ENCODE data around the gene NOTCH1.
"Not testable (repeated sequence)": the region's sequence is repeated elsewhere in the genome, so short reads cannot be mapped to it uniquely, and the experiment has no call there.

Gene NOTCH1

DNA sequence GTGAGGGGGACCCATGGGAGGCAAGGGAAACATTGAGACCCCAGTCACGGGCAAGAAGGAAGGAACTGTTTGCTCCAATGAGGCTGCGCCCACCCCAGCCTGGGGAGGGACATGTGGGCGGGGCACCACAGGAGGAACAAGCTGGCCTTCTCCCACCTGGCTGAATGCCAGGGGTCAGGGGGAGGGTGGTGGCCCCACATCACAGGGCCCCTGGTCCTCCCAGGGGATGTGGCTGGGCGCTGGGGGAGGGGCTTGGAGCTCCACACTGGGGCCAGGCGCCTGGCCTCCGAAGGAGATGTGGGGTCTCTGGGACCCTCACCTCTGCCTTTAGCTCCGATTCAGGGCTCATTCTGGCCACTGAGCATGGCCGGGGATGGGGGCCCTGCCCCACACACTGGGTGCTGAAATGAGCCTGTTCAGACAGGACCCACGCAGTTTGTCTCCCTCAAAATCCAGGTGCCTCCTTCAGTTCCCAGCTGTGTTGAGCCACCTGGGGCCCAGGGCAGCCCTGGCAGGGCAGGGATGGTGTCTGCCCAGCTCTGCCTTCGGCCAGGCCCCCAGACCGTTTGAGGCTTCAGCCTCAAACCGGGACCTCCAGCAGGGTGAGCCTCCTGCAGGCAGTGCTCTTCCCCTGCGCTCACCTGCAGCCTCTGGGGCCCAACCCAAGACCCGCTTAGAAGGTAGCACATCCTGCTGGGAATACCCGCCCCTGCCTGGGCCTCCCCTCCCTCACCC lies 33.2 kb upstream of the NOTCH1 start:
- DNase-seq: no peak

DNA sequence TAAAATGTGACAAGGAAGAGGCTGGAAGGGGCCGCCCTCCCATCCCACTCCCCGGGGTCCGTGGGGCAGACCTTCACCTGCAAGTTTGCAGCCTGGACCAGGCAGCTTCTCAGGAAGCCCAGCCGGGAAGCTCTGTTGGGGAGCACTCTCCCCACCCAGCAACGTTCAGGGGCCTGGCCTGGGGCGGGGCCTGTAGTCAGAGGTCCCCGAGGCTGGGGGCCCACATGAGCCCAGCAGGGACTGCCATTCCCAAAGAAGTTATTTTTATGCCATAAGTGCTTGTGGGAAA lies 32.7 kb upstream of the NOTCH1 start:
- no peak for DNase-seq

DNA sequence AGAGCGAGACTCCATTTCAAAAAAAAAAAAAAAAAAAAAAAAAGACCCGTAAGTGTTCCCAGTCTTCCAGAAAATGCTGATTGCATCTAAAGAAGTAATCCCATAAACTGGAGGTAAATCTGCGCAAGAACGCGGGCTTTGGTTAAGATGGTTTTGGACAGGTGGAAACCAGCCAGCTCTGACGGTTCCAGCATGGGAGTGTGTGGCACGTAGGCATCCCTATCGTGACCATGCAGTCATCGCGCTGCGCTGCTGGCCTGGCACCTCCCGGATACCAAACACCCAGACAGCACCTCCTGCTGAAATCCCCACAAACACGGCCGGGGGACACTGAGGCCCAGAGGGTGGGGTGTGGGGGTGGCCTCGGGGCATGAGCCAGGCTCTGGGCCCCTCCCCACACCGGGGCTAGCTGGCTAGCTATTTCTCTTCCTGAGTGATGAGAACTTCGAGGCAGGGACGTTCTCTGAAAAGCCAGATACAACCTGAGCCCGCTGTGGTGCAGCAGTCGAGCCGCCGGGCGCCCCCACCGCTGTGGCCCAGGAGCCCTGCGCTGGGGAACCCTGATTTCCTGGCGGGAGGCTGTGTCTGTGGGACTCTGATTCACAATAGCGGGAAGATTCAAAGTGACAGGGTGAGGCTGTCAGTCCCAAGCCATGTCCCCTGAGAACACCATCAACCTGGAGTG lies 32.2 kb upstream of the NOTCH1 start:
- DNase-seq: no peak

DNA sequence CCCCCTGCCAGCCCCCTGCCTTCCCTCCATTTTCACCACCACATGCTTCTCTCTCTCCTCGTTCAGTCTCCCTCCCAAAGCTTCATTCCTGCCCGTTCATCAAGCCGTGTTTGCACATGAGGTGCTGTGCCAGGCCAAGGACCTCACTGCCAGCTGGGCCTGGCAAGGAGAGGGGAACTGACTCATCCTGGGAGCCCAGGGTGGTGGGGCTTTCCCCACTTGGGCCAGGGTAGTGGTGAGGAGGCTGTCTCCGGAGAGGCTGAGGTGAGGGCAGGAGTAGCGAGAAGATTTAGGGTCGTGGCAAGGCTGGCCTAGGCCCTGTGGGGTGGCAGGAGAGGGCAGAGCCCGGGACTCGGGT lies 30.4 kb upstream of the NOTCH1 start:
- no peak for DNase-seq

DNA sequence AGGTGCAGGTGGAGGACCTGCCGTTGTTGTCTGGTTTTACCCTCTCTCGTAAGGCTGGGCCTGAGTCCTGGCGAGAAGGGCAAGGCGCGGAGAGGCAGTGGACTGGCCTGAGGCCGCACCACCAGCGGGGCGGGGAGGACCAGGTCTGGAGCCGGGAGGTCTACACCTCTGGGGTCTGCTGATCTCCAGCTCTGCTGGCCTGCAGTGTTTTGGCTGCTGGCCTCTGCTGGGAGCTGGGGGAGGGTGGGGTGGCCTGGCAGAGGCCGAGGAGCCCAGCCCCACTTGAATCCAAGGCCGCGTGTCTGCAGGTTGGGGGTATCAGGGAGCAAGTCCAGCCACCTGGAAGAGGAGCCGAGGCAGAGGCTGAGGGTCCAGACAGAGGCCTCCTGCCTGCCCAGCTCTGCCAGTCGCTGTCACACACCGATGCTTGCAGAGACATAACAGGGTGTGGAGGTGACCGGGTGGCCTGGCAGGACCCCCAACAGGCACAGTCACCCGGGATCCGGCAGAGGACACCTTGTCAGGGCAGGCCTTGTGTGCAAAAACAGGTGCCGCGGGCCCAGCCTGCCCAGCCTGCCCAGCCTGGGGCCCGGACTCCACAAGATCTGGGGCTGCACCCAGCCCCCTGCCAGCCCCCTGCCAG lies 29.9 kb upstream of the NOTCH1 start:
- no peak for DNase-seq

DNA sequence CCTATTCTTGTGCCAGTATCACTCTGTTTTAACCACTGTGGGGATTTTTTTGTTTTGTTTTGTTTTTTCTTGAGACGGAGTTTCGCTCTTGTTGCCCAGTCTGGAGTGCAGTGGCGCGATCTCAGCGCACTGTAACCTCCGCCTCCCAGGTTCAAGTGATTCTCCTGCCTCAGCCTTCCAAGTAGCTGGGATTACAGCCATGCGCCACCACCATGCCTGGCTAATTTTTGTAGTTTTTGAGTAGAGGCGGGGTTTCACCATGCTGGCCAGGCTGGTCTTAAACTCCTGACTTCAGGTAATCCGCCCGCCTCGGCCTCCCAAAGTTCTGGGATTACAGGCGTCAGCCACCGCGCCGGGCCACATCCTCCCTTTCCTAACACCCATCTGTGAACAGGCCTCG lies 28.8 kb upstream of the NOTCH1 start:
- DNase-seq: not testable (repeated sequence)

DNA sequence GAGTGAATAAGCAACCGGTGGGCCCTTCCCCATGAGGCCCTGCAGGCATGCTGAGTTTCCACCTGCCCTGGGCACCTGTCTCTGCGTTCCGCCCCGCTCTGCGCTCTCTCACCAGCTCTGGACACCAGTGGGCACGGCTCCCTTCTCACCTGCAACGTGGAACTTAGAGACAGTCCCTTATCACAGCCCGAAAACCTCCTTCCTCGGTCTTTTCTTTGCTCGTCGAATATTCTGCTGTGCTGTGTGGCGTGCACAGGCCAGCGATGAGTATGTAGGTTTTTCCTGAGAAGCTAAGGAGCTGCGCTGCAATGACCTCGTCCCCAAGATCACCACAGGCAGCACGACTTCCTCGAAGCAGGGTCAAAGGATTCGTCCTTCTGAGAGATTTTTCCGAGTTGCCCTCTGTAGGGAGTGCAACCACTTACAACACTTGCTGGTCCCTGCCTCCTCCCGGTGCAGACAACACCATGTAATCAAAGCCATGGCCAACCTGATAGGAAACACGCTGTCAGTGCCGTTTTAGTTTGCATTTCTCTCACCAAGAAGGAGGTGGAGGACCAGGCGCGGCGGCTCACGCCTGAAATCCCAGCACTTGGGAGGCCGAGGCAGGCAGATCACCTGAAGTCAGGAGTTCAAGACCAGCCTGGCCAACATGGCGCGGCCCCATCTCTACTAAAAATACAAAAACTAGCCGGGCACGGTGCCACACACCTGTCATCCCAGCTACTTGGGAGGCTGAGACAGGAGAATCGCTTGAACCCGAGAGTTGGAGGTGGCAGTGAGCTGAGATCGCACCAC lies 27.2 kb upstream of the NOTCH1 start:
- no peak for DNase-seq

DNA sequence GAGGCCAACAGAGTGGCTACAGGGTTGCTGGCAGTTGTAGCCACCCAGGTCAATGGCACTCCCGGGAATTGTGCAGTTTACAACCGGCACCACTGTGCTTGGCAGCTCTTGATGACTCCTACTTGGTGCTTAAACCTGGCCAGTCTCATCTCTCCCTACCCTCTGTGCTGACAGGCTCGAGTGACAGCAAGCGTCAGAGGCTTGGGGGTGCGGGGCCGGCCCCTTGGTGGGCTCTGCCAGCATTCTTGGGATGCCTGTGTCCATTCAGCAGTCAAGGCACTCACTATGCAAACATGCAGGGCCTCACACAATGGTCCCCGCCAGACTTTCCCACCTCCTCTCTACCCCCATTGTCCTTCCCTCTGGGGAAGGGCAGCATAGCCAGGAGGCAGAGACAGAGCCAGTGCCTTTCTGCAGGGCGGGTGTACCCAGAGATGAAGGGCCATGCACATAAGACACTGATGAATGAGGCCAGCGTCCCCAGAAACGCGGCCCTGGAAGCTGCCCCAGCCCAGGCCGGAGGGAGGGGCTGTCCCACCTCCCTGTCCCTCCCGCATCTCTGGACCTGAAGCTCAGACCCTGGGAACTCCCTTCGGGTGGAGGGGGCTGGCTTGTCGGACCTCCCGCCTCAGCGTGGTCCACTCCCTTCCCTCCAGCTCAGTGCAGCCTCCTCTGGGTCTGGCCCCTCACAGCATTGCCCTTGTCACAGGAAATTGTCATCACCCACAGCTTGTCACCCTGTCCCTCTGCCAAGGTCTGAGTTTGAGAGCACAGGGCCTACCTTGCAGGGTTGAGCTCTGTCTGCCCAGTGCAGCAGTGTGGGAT lies 26.4 kb upstream of the NOTCH1 start:
- DNase-seq: no peak

DNA sequence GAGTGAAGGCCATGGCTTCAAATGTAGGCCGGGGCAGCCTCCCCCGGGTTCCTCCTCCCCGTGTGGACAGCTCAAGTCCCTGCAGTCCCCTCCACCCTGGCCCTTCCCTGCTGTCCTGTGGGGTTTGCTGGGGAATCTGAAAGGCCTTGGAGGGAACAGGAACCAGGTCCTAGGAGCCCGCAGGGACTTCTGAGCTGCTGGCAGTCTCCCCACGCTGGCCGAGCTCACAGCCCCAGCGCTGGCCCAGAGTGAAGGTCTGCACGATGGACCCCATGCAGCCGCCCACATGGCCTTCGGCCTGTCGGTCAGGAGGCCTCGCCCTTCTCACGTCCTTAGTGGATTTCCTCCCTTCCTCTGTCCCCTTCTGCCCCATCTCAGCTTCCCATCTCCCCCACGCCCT lies 25.7 kb upstream of the NOTCH1 start:
- DNase-seq: no peak

DNA sequence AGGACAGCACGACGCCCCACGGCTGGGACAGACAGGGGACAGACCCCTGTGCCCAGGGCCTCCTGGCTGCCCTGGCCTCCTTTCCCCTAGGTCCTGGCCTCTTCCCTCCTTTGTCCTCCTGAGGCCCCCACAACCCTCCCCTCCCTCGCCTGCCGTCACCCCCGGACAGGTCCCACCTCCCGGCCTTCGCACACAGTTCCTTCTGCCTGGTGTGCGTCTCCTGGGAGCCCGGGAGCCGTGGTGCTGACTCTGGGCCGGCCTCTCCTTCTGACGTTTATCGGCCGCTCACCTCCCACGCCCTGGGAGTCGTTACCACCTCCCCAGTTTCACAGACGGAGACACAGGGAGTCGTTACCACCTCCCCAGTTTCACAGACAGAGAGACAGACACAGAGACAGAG lies 25.1 kb upstream of the NOTCH1 start:
- DNase-seq: no peak

DNA sequence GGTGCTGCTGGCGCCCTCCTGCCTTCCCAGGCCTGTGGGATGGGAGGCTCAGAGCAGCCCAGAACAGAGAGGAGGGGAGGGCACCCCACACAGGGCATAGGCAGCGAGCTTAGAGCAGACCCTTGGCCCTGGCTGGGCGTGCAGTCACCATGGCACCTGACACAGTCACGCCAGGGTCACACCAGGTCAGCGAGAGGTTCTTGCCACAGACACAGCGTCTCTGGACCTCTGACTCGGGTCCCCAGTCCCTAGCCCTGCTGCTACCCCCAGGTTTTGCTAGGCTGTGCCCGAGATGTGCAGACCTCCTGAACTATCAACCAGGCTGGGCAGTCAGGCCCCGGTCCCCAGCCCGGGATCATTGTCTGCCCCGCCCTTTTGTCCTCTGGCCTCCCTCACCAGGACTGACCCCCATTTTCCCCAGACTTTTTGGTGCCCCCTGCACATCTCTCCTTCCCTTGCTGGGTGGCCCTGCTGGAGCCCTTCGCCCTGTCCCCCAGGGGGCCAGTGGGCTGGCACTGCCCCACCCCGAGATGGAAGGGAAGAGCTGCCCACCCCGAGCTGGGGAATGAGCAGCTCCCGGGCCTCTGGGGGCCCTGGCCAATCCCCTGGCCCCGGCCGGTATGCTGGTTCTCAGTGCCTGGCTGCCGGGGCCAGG lies 24.5 kb upstream of the NOTCH1 start:
- DNase-seq: no peak

DNA sequence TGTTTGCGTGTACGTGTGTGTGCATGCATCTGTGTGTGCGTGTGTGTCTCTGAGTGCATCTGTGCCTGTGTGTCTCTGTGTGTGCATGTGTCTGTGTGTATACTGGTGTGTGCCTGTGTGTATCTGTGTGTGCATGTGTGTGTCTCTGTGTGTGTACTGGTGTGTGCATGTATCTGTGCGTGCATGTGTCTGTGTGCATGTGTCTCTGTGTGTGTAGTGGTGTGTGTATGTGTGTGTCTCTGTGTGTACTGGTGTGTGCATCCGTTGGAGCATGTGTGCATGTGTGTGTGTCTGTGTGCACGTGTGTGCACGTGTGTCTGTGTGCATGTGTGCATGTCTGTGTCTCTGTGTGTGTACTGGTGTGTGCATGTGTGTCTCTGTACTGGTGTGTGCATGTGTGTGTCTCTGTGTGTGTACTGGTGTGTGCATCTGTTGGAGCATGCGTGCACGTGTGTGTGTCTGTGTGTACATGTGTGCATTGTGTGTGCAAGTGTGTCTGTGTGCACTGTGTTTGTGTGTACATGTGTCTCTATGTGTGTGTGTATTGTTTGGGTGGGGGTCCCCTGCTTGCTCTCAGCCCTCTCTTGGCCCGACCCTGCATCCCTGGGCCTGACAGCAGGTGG lies 23.8 kb upstream of the NOTCH1 start:
- DNase-seq: no peak

DNA sequence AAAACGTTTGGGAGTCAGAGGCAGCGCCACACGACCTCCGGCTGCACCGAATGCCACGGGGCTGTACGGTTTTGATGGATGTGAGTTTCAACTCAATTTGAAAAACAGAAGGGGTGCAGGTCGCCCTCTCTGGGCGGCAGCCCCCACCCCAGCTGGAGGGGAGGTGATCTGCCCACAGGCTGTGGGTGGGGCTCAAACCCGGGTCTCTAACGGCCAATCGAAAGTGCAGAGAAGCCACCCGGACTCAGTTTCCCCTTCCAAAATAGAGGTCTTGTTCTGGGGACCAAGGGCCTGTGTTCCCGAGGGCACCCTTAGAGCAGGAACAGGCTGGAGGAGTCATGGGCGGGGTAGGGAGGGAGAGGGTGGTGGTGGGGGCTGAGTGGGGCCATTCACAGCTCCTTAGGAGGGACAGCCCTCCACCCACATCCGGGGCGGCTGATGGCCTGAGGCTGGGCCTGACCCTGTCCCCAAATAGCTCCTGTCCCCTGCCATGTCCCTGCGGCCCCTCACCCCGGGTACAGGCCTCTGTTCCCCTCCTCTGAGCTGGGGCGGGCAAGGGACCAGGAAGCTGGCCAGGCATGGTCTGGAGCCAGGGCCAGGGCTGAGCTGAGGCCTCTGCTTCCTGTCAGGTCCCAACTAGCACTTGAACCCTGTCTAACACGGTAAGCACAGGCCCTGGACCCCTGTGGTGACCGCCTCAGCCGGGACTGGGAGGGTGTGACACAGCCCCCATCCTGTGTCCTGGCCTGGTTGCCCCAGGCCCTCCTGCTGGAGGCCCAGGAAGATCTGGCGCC lies 22.6 kb upstream of the NOTCH1 start:
- no peak for DNase-seq

DNA sequence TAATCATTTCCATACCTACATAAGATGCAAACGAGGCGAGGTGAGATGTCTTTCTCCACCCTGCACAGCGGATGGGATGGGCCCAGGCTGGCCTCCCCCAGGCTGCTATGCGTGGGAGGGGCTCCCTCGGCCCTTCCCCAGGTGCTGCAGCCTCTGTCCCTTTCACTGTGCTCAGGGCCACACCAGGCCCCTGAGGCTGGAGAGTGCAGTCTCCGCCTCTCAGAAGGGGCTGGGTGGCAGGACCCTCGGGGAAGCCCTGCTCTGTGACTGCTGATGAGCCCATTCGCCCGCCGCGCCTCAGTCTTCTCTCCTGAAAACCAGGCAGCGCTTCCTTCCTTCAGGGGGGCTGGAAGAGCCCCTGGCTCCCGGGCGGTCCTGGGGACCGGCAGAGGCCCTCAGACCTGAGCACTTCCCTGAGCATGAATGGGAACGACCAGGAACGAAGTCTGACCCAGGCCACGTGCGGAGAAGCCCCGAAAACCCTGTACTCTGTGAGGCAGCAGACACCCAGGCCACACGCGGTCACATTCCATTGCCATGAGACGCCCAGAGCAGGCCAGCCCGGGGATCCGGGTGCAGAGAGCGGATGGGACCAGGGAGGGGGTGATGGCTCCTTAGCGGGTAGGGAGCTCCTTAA lies 21.9 kb upstream of the NOTCH1 start:
- no peak for DNase-seq

DNA sequence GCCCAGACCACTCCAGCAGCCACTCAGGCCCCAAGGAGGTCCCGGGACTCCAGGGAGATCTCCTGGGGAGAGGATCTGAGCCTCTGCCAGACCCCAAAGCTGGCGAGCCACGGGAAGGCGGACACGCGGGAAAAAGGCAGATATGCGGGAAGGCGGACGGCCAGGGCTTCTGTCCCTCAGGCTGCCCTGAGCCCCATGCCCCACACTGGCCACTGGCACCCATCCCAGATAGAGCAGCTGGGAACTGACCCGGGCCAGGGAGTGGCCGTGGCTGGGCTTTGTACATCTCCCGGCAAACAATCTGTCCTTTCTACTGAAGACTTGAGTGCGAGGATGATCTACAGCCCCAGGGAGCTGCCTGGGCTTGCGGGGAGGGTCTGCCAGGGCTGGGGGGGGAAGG lies 21.1 kb upstream of the NOTCH1 start:
- no peak for DNase-seq

DNA sequence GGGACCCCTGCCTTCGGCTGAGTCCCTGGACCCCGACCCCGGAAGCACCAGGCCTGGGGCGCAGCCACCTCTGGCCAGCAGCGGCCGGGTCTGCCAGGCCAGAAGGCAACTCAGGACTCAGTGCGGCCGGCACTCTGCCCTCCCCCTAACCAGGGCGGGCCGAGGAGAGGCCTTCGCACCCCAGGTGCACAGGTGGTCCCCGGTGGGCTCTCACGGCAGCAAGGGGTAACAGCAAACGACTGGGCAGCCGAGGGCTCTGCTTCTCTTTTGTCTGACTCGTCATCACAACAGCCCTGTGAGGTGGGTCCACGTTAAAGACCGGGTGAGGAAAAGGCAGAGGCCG lies 20.7 kb upstream of the NOTCH1 start:
- no peak for DNase-seq

DNA sequence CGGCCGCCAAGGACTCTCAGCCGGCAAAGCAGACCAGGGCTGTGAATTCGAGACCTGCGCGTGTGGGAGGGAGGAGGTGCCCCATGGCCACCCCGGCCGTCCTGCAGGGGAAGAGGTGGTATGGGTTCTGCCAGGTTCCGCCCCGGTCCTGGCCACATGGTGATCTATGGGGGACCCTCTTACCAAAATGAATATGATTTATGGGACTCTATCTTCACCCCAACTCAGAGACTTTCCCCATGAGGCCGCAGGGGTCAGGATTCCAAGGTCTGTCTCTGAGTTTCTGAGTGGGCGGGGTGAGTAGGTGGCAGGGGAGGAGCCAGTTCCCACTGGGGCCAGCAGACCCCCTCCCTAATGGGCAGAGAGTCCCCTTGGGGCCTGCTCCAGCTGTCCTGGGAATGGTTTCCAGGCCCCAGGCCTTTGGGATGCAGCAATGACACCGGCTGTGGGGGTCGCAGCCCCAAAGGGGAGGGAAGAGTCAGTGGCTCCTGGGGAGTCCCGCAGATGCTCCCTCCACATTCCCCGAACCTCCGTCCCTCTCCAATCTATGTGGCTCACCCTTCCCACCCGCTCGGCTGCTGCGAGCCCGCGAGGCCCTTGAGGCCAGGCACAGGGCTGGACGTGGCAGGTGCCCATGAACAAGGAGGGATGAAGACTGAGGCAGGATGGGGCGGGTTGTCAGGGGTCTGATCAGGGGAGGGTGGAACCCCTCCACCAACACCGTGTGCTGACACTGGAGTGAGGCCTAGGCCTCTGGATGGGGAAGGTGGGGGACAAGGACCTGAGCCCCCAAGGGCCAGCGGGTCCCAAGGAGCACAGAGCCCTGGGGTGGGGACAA lies 20.1 kb upstream of the NOTCH1 start:
- DNase-seq: no peak

DNA sequence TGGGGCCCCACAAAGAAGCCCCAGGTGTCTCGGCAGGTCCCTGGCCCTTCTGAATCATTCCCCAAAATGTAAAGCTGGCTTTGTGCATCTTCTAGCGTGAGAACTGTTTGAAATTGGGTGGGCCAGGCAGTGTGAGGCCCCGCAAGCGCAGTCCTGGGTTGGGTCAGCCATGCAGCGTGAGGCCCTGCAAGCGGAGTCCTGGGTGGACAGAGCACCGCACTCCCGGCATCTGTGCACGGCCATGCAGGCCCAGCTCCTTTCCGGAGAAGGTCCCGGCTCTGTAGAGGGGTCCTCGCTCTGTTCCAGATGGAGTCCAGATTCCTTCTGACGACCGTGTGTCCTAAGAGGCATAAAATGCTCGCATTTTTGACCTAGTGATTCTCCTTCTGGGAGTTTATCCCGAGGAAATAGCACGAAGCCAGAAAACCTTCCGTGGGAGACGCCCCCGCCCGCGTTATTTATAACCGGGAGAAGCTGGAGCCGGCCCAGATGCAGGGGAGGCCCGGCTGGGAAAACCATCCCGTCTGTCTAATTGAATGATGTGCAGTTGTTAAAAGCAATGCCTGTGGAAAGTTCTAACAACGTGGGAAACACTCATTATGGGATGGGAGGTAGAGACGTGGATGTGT lies 19.4 kb upstream of the NOTCH1 start:
- DNase-seq: no peak

DNA sequence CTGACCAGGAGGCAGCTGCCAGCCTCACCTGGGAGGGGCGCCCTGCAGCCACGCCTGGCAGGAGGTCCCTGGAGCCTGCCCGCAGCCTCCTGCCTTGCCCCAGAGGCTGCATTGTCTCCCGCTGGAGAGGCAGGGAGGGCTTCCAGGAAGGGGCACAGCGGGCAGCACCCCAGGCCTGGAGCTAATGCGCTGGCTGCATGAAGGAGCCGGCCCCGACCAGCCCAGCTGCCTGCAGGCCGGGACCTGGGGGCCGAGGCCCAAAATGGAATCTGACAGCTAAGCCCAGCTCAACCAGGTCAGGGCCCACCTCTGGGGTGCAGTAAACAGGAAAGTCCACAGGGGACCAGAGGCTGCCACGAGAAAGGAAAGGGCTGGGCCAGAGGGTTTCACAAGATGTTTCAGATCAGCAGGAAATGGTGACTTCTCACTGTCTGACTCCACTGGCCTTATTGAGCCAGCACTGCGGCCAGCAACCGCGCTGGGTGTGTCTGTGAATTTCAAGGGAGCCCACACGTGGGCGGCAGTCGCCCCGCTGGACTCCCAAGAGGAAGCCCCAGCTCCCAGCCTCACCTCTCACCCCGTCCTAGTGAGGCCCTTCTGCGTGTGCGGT lies 18.6 kb upstream of the NOTCH1 start:
- DNase-seq: no peak
